Hepatic stellate cell (primary cell): Measurements from ENCODE around the gene ISYNA1.
A peak's percentile ranks its signal among the peaks of the same experiment; 100 is the strongest.

Experiments used
- DNase-seq: peaks from one replicate; pipeline ENCODE4 v3.0.0; 2011; ENCODE audit warnings: low spot score

The ISYNA1 gene

DNA sequence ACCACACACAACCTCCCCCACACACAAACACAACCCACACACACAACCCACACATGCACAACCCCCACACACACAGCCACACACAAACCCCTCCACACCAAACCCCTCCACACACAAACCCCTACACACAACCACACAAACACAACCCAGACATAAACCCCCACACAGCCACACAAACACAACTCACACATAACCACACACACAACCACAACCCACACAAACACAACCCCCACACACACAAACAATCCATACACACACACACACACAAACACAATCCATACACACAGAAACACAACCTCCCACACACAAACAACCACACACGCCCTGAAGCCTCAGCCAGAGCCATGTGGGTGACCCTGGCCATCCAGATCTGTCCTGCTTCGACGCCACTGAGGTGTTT, 30.0 kb upstream of the ISYNA1 start:
- DNase-seq = no peak

DNA sequence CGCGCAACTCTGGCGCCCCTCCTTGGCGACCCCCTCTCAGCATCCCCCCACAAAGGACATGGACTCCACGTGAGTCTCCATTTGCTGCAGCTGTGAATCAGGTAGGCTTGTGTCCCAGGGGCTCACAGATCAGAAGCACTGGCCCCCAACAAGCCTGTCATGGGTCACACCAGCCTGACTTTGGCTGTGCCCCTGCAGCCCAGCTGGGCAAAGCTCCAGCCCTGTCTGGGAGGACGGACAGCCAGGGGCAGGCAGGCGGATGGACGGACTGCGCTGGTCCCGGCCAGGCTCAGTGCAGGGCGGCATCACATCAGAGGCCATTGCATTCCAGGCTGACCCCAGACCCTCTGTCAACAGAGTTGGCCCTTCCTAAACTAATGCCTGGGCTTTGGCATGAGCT, 28.4 kb upstream of the ISYNA1 start:
- DNase-seq = no peak

DNA sequence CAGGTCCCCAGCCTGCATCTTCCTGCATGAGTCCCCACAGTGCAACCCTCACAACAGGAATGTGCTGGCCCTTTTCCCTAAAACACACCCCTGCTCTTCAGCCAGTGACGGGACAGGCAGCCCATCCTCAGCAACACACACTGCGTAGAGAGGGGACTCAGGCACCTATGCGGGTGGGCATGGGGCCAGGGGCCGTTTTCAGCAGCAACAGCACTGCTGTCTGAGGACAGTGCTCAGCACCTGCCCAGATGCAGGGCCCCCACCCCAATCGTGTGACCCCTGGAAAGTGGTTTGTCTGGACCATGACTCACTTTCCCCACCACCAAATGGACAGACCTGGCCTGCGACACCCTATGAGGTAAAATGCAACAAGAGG, 28.0 kb upstream of the ISYNA1 start:
- DNase-seq = no peak

DNA sequence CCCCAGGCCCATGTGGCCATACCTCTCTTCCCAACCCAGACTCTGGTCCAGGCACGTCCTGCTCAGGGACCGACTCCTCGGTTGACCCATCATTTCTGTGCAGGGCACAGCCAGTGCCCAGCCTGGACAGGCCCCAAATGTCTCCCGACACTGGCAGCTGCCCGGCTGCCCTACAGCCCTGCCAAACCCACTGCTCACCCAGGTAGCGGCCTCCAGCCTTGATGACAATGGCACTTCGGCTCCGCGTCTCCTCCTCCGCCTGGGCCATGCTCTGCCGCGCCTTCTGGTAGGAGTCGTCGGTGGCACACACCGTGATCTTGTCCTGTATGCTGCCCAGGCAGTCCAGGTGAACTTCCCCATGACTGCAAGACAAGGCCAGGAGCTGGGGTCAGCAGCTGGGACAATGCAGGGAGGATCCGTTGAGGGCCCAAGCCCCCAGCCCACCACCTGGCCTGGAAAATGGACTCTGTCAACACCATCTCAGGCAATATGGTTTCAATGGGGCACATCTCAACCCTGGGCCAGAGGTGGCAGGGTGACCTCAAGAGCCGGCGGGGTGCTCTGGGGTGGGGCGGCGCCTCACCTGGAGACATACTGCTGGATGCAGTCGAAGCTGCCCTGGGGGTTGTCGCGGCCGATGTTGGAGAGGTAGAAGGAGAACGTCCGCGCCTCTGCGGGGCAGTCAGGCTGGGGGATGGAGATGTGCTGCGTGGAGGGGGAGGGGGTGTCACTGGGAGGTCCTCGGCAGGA, 27.5 kb upstream of the ISYNA1 start:
- no peak for DNase-seq

GRCh38 chr19:18464646-18465045, 26.7 kb upstream of the ISYNA1 start:
- DNase-seq = peak; percentile 94

GRCh38 chr19:18461471-18461870, 23.5 kb upstream of the ISYNA1 start:
- DNase-seq = no peak

DNA sequence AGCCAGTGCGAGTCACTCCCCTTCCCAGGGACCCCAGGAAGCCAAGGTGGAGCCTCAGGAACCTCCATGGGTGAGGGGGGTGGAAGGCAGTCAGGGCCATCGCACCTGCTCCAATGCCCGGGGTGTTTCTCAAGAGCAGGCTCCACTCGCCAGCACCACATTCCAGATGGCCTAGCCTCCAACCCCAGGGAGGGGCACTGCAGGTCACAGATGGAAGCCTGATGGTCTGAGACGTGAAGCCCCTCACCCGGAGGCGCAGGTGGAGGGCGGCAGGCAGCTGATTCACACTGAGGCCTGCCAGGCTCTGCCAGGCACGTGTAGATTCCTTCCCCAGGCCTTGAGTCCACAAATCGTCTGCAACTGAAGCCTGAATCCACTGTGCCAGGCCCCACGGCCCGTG, 23.0 kb upstream of the ISYNA1 start:
- DNase-seq = no peak

DNA sequence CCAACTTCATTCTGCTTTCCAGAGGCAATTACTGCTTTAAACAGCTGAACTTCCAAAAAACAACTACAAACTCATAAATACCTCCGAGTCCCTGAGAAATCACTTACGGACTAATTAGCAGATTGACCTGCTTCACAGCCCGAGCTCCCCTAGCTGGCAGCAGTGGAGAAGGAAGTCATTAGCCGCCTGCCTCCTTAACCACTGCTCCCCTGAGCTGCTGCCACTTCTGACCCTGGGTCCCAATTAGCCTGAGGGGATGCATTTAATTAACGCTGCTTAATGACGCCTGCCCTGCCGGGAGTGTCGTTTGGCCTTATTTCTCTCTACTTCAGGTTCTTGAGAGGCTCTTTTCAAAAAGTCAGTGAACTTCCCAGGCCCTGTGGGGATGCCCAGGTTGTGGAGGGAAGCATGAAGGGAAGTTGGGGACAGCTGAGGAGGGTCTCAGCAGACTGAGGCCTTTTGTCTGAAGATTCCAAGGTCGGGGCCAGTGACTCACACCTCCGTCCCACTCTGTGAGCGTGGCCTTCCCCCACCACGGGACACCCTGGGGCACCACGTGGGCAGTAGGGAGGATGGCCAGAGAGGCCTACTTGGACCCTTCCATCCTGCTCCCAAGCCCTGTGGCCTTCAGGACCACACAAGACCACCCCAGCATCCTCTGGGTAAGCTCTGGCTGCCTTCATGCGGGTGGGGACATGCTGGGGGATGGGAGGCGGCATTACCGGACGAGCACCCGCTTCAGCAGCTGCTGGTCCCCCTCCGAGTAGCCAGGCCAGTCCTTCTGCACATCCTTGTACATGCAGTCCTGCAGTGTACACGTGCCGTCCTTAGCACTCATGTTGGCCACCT, 19.8 kb upstream of the ISYNA1 start:
- DNase-seq = no peak

- DNase-seq = no peak
These were observed 19.0 kb upstream of the ISYNA1 start for GRCh38 chr19:18456974-18457373.

DNA sequence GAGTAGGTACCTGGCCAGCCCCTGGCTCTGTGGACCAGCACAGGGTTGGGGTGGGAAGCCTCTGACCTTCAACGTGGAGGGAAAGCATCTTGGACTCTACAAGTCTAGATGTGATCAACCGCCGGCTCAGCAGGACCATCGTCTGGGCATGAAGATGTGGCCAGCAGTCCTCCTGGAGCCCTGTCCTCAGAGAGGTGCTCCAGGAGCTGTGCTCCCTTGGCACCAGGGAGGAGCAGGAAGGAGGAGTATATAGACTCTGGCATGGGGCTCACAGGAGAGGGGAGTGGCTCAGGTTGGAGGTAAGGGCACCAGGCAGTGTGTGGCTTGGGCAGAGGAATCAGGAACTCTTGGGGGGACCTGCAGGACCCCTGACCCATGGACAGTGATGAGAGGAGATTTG, 18.3 kb upstream of the ISYNA1 start:
- no peak for DNase-seq

- DNase-seq = no peak
These were observed 15.5 kb upstream of the ISYNA1 start for GRCh38 chr19:18453269-18454024.

GRCh38 chr19:18452386-18452785, 14.5 kb upstream of the ISYNA1 start:
- DNase-seq = no peak

DNA sequence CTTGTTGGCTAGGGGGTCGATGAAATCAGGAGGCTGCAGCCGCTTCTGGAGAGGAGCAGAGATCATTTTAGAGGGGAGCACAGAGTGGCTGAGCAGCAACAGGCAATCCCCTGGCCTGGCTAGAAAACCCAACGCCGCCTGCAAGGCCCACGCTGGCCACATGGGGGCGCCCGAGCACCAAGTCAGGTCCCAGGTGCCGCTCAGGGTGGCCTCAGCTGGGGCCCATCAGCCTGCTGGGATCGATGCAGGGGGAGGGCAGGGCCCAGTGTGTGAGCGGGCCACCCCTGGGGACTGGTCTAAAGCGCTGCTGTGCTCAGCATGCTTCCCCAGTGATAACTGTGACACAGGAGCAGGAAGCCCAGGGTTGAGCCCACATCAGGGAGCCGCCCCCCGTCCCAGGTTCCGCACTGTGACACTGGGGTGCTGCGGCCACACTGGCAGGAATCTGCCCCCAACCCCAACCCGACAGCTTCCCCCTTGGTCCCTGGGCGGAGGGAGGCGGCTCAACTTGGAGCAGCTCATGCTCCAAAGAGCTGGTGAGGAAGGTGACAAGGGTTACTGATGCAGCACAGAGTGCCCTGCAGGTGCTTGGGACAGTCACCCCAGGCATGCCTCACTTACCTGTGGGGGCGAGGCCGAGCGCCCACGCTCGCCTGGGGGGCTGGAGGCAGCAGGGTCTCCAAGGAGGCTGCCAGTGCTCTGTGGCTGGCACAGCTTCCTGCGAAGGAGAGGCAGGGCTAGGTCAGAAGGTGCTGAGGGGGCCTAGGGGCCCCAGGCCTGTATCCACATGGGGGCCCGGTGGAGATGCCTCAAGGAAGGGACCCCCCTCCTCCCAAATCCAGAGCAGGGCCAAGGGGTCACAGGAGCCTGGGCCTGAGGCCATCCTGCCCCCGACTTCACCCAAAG, 13.3 kb upstream of the ISYNA1 start:
- peak; percentile 87 for DNase-seq

DNA sequence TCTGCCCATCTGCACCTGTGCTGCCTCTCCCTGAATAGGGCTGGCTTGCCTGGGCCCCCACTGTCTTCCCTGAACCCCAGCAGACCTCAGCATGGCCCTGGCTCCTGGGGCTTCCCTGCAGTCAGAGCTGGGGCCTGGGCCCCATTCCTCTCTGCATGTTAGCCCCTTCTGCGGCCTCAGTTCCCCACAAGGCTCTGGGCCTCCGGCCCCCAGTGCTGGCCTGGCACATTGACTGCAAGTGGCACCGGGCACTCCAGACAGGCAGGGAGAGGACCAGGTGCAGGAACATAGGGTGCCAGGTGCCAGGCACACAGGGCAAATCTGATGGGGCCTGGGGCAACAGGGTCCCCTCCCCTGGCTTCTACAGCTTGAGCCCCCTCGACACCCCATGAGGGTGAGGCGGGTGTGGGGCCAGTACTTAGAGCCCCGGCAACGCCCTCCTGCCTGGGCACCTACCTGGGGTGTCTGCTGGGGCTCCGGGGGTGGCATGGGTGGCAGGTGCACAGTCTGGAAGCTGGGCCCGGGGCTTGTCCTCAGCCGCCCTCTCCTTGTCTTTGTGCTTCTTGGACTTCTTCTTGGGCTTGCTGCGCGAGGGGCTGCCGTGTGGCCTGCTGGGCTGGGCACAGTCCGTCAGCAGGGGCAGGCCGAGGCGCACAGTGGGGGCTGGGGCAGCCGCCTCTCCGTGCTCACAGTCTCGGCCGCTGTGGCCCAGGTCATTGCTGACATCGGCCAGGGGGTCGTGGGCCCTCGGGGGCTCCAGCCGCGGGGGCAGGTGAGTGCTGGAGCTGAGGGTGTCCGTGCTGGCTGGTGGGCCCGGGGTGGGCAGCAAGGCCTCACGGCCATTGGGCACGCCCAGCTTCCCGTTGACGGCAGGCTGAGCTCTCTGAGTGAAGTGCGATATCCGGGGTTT, 12.3 kb upstream of the ISYNA1 start:
- no peak for DNase-seq

DNA sequence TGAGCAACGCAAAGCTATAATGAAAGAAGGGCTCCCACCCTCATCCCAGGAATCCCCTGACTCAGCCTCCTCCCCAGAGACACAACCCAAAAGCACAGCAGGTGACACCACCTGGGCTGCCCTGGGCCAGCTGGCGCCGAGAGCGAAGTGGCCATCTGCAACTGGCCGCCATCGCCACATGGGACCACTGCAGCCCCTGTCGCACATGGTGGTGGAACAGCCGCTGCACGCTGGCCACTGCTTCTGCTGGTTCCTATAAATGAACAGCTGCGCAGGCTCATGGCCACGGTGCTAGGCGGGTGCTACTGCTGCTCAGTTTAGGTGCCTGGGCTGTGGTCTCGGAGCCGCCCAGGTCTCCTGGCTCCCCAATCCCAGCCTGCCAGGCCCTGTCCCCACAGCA, 11.6 kb upstream of the ISYNA1 start:
- DNase-seq = no peak

DNA sequence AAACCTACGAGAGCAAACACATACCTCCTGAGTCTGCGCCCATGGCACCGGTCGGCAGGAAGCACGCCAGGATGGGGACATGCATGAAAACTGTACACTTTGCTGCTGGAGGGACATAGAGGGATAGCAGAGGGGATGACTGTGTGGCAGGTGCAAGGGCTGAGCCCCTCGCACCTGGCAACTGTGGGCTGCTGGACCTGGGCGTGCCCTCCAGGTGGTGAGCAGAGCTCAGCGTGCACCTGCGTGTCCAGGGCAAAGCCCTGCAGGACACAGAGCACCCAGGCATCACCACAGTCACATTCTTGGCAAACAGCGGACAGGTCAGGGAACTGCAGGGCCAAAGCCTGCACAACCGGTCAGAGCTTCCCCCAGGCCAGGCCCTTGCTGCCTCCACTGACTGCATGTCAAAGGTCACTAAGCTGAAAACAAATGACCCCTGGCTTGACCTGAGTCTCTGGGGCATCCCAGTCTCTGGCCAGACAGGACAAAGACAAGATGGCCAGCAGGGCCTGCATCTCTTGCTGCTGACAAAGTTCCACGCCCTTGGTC, 9.0 kb upstream of the ISYNA1 start:
- DNase-seq = no peak

- DNase-seq = no peak
These were observed 8.3 kb upstream of the ISYNA1 start for GRCh38 chr19:18446145-18446810.

GRCh38 chr19:18445262-18445948, 7.5 kb upstream of the ISYNA1 start:
- no peak for DNase-seq

DNA sequence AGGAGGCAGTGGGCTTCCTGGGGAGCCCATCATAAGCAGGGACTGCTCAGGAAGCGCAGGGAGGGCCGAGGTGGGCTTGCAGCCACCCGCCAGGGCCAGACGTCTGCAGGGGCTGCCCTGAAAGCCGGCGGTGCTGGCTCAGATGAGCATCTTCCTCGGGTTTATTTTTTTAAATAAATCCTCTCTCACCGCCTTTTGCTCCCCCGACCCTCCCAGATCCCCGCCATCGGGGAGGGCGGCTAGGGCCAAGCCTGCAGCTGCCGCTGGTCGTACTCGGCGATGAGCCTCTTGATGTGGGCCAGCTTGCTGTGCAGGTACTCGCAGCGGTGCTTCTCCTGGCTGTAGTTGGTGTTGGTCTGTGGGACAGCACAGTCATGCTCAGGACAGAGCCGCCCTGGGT, 6.6 kb upstream of the ISYNA1 start:
- no peak for DNase-seq
